Gastrocnemius medialis (tissue), 4 donors: ENCODE measurements around the gene KDM8.

Source experiments
- CTCF ChIP-seq, 5 experiments: fragments of 450-650 bp in 3 of 5; fragments of 200-600 bp in 2 of 5; sonication (generic) in 2 of 5; IDR thresholded peaks in 4 of 5; conservative IDR thresholded peaks in 1 of 5; 1 replicate in 4 of 5; 2 replicates in 1 of 5; pipeline ENCODE4 v1.5.1; 2016 to 2019; ENCODE audit warnings: antibody characterized with exemption in 5 of 5, mild to moderate bottlenecking in 3 of 5, moderate library complexity in 3 of 5
- POLR2A ChIP-seq, 2 donors: fragments of 450-650 bp; IDR thresholded peaks; one replicate each; pipeline ENCODE4 v1.6.1; 2017; ENCODE audit warnings: antibody characterized with exemption in 2 of 2, mild to moderate bottlenecking in 2 of 2, moderate library complexity in 2 of 2

- TF ChIP-seq POLR2A (IDR thresholded peaks at IDR 0.05) = no peak
- TF ChIP-seq CTCF (IDR thresholded peaks at IDR 0.05 in 4 of 5, conservative IDR thresholded peaks at IDR 0.05 in 1 of 5) = no peak
Observed at GRCh38 chr16:27257271-27257670, 53.9 kb downstream of the KDM8 start.
